ENCODE results near the gene STUM.

Gene STUM

DNA sequence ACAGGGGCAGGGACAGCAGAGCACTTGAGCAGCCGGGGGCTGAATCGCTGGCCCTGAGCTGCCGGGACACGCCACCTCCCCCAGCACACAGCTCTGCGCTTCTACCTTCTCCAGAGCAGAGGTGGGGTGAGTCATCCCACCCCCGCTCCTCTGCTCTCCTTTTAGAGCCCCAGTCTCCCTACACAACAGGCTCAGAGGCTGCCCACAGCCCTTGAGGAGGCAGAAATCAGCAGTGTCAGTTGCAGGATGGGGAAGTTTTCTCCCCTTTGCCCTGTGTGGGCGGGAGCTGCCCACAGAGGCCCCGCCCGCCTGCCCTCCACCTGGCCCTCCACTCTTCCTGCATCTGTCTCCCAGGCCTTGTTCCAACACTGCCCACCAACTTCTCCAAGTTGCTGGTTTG, 94.6 kb downstream of the STUM start:
- DNase-seq = no peak

- DNase-seq = no peak
These were observed 95.3 kb downstream of the STUM start for GRCh38 chr1:226643611-226644540.

DNA sequence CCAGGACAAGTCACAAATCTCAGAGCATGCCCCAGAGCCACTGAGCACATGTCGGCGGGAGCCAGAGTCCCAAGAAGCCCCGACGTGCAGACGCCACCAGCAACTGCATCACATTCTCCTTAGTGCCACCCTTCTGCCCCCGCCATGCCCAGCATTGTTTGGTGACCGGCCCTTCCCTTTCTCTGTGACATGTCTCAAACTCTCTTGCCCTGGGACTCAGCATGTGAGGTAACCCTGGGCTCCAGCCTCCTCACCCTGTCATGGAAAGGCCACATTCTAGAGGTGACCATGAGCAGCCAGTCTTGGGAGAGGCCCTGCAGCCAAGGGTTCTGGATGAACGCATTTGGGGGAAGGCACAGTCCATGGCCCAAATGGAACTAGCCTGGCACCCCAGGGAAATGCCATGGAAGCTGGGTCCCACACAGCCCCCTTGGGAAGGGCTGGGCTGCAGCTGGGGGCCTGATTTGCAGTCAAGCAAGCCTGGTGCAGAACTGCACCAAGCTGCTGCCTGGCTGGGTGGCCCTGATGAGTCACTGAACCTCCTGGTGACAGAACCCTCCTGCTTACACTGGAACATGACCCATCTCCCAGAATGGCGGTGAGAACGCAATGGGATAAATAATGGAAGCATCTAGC, 96.1 kb downstream of the STUM start:
- no peak for DNase-seq

DNA sequence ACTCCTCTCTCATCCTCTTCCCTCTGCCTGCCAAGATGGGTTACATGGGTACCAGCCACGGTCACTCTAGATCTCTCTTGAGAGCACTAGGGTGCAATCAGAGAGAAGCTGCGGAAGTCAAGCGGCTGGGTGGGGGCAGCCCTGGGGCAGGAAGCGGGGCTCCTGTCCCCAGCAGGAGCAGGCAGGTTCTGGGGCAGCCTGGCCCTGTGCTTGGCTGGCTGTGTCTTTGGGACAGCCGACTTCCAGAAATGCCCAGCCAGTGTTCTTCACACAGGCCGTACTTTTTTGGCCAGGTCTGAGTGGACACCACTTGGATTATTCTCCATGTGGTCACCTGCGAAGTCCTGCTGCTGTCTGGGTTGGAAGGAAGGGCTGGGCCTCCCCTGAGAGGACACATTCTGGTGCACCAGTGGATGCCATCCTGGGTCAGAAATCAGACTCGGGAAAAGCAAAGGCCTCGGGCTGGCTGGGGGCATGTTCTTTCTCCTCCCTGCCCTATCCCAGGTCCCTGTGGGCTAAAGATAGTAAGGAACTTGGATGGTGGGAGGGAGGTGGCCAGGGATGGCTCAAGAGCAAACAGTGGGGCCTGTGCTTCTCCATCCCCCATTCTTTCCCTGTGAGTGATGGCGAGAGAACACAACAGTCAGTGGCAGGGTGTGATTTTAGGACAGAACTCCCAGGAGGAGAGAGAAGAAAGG, 96.9 kb downstream of the STUM start:
- no peak for DNase-seq

DNA sequence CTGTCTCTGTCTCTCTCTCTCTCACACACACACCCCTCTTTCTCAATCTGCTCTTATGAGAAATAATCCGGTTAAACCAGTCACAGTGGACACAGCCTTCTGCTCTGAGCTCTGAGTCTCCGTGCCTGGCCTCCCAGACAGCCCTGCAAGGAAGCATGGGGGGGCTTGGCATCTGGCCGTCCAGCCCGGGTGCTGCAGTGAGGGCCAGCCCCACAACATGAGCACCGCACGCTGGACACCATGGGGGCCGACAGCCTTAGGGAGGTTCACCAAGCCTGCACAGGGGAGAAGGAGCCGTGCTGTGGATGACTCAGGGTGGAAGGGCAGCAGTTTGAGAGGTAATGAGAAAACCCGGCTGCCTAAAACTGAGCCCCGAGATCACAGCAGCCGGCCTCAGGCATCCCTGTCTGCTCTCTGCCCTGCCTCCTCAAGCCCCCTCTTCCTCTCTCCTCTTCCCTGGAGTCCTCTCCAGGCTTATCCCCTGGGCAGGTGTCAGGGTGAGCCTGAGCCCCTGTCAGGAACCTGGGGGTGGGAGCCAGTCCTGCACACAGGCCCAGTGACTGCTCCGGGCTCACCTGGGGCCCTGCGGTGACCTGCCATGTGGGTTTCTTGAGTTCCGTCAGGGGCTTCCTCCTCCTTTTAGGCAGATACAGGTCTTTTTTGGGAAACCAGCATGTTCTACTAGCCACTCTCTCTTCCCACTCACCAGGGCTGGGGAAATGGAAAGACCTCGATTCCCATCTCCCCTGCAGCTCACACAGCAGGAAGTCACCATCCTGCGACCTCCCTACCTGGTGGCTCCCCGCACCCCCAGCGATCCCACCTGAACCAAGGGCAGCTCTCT, 97.7 kb downstream of the STUM start:
- DNase-seq = no peak

- no peak for DNase-seq
These were observed 98.4 kb downstream of the STUM start for GRCh38 chr1:226646870-226647449.

DNA sequence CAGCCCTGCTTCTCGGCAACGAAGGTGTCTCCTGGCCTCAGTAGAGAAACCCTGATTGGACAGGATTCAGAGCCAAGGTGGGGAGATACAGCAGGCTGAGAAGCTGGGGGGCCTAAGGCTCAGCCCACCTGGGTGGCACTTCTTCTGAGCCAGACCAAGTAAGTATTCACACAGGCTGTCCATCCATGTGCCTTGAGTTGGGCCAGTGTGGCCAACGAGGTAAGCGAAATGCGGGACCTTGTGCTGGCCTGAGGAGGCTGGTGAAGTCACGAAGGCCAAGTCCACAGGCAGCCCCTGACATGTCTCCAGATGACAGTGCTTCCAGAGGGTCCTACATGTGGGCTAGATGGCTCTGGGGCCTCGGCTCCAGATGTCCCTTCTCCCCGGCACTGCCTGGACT, 99.2 kb downstream of the STUM start:
- no peak for DNase-seq

DNA sequence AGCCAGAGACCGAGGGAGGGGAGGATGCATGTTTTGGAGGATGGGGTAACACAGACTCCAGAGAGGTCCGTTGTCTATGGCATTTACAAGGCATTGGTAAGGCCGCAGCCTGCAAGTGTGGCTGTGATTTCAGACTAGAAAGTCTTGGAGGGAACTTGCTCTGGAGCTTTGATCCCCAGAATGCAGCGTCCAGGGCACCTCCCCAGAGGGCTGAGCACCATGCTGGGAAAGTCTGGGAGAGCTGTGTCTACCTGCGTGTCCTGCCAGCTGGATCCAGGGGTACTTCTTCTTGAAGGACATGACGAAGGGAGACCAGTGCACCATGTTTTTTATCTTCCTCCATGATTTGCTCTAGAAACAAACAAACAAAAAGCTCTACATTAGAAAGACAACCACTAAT, 99.9 kb downstream of the STUM start:
- DNase-seq = no peak

DNA sequence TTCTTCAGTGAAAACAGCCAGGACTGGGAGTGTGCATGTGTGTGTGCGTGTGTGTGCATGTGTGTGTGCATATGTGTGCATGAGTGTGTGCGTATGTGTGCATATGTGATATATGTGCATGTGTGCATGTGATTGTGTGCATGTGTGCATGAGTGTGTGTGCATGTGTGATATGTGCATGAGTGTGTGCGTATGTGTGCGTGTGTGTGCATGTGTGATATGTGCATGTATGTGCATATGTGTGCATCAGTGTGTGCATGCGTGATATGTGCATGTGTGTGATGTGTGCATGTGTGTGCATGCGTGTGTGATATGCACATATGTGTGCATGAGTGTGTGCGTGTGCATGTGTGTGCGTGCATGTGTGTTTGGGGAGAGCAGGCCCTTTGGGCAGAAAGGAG, 100.7 kb downstream of the STUM start:
- no peak for DNase-seq

GRCh38 chr1:226649780-226650179, 101.2 kb downstream of the STUM start:
- no peak for DNase-seq

DNA sequence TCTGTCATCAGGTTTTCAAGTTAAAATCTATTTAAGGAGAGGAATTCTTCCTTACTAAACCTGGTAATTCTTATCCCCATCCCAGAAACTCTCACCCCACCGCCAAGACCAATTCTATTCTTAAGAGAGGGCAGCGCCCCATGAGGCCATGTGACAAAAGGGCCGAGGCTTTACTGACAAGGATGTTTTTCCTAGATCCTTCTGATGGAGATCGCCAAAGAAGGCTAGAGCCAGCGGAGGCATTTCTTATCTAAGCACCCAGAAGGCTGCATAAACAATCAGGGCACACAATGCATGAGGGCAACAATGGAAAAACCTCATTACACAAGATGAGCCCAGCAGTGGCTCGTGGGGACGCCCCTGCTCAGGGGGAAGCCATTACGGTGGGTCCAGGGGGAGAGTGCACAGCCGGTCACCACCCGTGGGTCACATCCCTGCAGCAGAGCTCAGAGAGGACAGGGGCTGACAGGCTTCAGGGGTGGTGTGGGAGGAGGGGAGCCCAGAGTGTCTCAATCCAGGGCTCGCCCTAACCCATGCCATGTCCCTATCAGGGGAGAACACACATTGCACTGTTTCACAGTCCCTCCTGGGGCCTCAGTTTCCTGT, 101.8 kb downstream of the STUM start:
- no peak for DNase-seq

DNA sequence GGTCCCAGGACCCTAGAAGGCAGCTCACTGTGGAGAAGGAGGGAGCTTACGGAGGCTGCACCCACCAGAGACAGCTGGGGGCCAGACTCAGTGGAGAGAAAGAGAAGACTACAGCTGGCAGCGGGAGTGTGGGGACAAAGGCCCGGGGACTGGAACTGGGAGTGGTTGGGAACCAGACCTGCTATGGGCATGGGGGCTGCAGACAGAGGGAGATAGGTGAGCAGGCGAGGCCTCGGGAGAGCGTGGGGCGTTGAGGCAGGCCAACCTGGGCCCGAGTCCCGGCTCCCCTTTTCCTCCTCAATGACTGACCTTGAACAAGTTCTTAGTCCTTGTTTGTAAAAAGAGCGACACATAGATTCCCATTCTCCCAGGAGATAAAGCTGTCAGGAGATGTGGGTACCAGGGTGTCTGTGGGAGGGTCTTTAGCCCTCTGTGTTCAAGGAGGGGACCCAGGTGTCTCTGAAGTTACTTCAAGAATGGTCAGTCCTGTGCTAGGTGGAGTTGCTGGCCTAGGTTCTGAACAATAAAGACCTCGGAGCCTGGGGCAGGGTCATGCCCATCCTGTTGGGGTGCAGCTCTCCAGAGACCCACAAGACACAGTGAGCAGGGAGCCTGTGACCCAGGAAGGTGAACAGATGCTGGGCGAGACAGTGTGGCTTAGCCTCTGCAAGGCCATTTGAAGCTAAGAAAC, 102.6 kb downstream of the STUM start:
- no peak for DNase-seq

GRCh38 chr1:226651732-226652105, 103.2 kb downstream of the STUM start:
- no peak for DNase-seq

GRCh38 chr1:226652613-226653012, 104.0 kb downstream of the STUM start:
- DNase-seq = no peak

DNA sequence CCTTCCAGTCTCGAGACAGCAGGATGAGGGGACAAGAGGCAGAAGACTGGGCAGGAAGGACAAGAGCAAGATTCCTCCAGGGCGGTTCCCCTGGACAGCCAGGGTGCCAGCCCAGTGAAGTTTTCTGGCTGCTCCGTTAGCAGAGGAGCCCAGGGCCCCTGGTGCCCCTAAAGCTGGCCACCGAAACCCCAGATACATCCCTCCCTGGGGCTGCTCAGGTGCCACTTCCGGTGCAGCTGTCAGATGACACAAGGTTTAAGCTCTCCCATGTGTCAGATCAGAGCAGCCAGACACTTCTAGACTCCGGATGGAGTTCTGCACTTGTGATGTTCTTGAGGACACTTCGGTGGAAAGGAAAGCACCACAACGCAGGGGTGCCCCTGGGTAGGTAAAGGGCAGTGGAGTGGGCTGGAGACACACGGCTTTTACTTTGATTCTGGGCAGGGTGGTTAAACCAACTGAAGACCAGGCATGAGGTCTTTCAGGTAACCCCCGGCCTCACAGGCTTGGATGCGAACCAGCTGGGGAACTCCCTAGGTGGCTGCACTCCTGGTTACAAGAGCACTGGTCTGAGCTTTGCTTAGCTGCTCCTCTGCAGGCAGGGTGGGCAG, 104.9 kb downstream of the STUM start:
- DNase-seq = no peak

DNA sequence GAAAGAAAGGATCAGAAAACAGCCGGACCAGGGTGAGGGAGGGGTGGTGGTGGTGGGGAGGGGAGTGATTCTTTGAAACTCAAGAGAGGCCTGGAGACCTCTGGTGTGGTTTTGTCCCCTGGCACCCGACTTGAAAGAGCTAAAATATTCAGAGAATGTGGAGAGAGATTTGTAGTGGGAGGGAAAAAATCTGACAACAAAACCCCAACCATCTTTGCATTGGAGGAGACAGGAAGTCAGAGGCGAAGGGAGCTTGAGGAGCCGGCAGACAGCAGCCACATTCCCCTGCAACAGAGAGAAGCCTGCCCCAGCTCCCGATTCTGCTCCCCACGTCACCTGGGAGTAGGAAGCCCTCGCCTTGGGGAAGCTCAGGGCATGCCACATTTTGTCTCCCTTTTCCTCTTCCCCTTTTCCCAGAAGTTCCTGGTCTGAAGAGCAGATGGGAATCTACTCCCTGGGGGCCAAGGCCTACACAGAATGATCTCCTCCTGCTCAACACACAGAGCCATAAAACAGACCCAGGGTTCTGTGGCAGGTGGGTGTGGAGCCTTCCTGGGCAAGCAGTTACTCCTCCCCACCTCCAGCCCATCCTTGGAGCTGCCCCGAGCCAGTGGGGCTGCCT, 105.6 kb downstream of the STUM start:
- DNase-seq = no peak

DNA sequence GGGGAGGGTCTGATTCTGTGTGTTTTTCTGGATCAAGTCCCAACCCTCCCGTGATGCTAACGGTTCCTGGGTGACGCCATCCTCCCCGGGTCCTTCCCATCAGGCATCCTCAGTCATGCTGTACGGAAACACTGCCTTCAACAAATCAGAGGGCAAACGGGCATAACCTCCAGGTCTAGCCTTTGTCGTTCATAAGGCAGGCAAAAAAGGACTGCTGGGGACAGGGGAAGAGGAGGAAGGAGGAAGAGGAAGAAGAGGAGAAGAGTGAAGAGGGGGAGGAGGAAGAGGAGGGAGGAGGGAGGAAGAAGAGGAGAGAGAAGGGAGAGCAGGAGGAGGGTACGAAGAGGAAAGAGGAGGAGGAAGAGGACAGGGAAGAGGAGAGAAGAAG, 106.1 kb downstream of the STUM start:
- DNase-seq = no peak

DNA sequence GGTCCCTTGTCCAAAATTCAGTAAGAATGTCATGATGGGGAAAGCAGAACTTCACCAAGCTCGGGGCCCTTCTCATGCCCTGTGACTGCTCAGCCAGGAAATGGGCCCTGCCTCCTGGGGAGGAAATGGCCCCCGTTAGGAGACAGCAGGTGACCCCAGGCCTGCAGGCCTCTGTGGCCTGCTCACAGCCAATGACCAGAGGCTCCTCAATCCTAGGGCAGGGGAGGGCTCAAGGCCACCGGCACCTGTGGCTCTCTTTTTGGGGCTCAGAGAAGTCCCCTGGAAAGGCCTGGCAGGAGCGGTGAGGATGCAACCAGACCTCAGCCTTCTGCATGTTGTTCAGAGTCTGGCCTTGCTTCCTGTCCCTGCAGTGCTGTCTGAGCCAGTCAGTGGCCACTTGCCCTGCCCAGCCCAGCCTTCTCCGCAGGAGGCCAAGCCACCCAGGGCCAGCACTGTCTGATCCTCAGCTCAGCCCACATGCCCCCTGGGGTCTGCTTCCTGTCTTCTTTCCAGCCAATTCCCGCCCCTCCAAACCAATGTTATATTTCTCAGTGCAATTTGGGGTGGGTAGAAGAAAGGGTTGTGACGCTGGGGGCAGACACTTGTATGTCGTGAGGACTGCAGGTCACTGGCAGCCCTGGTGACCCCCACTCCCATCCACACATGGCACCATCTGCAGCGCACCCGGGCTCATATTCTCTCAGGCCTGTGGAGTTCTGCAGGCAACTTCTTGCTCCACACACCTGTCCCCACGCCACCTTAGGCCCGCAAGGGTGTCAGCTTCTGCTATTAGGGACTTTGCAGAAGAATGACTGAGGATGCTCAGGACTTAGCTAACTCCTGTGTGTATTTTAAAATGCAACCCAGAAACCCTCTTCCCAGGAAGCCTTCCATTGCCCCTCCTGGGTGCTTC, 106.9 kb downstream of the STUM start:
- no peak for DNase-seq

DNA sequence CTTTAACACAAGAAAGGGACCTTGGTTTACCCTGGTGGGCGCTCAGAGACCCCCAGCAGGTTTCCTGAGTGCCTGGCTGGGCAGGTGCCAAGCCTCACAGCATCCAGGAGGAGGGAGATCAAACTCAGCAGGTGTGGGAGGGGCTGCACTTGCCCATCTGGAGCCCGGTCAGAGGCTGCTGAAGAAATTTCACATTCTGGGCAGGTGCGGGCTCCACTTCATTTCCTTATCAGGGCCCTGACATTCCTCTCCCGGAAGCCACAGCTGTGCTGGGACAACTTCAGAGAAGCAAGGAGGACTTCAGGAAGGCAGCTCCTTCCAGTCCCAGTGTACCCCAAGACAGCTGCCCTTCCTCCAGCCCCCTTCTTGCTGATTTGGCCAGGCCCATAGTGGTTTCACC, 107.6 kb downstream of the STUM start:
- peak; percentile 88 for DNase-seq
